GM21367 (cell line): Measurements from ENCODE around the gene KDM4E.
"Not testable (repeated sequence)": the region's sequence is repeated elsewhere in the genome, so short reads cannot be mapped to it uniquely, and the experiment has no call there.

Experiments
- ATAC-seq: cut with Tn5 transposase; IDR thresholded peaks from one replicate; pipeline ENCODE4 v1.9.1; 2021; ENCODE audit not compliant: unreplicated experiment

Gene KDM4E

DNA sequence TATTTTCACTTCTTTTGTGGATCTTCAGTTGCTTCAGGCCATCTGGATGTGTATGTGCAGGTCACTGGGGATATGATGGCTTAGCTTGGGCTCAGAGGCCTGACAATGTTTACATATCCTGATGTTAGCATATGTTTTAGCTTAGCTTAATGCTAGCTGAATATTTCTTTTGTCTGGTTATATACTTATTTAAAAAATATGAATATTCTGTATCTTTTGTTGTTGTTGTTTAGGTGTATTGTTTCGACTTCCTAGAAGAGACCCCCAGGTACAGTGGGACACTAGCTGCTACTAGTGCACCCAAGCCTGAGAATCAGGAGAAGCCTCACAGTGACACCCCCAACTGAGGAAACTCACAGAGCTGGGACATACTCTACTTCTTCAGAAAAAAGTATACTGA lies at the start of gene KDM4E:
KDM4E (plus strand) TSS at position 301 of the 400 bp plus-strand sequence. CDS start 300 bp downstream, outside the sequence.
- no peak for ATAC-seq

DNA sequence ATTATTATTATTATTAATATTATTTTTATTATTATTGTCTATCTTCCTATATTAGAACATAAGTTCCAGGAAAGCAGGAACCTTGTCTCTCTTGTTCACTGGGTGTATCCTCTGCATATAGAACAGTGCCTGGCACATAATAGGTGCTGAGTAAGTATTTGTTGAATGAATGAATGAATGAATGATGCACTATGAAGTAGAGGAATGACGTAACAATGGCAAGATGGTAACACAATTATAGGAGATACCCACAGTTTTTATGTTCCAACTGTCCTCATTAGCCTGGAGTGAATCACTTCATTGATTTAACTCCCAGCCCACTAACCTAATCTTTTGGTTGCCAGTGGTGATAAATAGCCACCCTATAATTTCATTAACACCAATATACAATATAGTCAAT lies 49.5 kb upstream of the KDM4E start:
- no peak for ATAC-seq

DNA sequence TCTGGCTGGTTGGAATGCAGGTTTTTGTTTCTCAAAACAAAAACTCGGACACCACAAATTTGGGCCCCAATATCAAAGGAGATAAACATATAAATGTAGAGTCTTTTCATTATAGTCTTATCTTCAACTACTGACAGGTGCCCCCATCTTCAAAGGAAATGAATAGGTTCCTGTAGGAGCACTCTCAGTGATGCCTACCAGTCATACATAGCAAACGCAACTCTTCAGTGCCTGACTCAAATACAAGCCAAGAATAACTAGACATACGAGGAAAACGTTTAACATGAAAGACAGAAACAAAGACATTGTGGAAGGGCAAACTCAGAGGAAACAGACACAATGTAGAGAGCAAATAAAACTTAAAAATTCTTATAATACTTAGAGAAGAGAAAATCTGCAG lies 37.7 kb upstream of the KDM4E start:
- no peak for ATAC-seq

DNA sequence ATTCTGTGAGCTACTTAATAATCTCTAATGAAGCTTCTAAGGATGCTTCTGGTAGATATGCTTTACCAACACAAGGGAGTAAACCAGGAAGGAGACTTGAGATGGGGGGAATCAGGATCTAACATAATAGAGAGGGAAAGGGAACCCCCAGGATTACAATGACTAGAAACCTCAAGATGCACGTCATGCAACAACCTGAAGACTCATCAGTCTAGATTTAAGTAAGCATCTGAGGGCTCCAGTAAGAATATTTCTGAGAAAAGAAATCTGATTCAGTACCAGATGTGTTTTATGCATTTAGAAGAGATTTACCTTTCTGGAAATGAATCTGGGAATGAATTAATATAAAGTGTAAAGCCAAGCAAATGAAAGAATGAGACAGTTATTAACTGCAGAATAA lies 36.3 kb upstream of the KDM4E start:
- no peak for ATAC-seq

GRCh38 chr11:94993400-94993943 lies 31.6 kb upstream of the KDM4E start:
- ATAC-seq = no peak

- no peak for ATAC-seq
These were observed 27.6 kb upstream of the KDM4E start for GRCh38 chr11:94997437-94997836.

GRCh38 chr11:94998285-94998684 lies 26.8 kb upstream of the KDM4E start:
- ATAC-seq = no peak

- ATAC-seq = no peak
These were observed 21.3 kb upstream of the KDM4E start for GRCh38 chr11:95003716-95004115.

DNA sequence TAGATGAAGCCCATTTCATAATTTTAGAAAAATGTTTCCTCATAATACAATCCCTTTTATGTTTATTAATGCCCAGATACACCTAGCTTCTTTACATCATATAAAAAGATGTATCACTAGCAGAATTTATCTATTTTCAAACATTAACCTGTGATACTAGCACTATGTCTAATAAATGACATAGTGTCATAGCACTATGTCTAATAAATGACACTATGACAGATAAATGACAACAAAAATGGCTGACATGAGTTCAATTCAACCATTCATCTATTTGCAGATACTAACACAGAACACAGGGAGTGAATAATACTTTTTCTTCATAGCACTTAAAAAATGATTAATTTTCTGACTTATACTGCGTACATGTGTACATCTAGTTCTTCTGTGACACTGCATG lies 19.4 kb upstream of the KDM4E start:
- ATAC-seq = no peak

- ATAC-seq = no peak
These were observed 13.7 kb upstream of the KDM4E start for GRCh38 chr11:95011376-95011775.

GRCh38 chr11:95014184-95014821 lies 10.8 kb upstream of the KDM4E start:
- no peak for ATAC-seq

DNA sequence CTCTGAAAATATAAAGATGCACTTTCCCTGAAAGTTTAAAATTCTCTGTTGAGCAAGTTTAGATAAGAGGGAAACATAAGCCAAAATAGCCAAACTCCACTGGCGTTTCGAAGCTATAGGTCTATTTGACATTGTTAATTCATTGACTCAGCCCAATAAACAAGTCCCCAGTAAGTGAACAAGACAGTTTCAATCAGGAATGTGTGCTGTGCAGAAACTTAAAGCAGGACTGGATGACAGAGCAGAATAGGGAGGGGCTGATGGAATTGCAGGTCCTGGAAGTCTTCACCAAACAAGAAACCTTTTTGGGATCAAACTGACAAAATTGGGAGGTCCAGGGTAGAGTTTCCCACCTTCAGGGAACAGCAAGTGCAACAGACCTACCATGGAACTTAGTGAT lies 8.9 kb upstream of the KDM4E start:
- ATAC-seq = no peak

GRCh38 chr11:95021468-95021867 lies 3.6 kb upstream of the KDM4E start:
- not testable (repeated sequence) for ATAC-seq

GRCh38 chr11:95025594-95025993 lies 536 bp downstream of the KDM4E start:
- not testable (repeated sequence) for ATAC-seq

DNA sequence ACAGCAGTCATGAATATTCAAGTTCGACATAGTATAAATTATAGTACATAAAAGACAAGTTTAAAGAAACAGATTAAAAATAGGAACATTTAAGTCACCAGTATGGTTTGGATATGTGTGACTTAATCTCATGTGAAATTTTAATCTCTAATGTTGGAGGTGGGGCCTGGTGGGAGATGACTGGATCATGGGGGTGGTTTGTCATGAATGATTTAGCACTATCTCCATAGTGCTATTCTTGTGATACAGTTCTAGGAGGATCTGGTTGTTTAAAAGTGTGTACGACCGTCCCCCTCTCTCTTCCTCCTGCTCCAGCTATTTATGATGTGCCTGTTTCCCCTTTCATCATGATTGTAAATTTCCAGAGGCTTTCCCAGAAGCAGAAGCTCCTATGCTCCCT lies 3.3 kb downstream of the KDM4E start:
- ATAC-seq = no peak

DNA sequence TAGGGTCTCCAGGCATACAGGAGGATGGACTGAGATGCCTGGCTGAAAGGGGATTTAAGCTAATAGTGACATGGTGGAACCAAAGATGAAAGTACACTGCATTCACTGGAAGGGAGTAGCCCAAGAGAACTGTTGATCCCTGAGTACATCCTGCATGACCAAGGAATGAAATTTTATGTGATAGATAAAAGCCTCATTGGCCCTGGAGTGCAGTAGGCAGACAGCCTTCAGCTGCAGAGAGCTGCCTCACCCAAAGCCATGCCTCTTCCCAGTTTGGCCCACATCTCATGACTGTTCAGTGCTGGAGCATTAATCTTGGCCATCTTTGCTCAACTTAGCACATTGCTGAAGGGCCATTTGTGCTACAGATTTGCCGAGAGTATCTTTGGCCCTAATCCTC lies 8.0 kb downstream of the KDM4E start:
- ATAC-seq = no peak

- no peak for ATAC-seq
These were observed 10.3 kb downstream of the KDM4E start for GRCh38 chr11:95035316-95035715.

GRCh38 chr11:95037356-95038035 lies 12.4 kb downstream of the KDM4E start:
- ATAC-seq = not testable (repeated sequence)

DNA sequence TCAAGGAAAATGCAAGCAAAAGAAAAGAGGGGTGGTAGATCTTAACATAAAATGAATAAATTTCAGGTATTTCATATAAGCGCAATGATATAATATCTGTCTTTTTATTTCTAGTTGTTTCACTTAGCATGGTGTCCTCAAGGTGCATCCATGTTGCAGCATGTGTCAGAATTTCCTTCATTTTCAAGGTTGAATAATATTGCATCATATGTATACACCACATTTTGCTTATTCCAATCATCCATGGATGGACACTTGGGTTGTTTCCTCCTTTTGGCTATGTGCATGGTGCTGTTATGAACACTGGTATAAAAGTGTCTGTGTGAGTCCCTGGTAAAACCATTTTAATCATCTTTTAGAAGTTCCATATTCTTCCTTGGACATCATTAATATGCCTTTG lies 17.2 kb downstream of the KDM4E start:
- ATAC-seq = no peak

GRCh38 chr11:95042906-95043305 lies 17.8 kb downstream of the KDM4E start:
- no peak for ATAC-seq

GRCh38 chr11:95044010-95044409 lies 19.0 kb downstream of the KDM4E start:
- ATAC-seq = no peak

DNA sequence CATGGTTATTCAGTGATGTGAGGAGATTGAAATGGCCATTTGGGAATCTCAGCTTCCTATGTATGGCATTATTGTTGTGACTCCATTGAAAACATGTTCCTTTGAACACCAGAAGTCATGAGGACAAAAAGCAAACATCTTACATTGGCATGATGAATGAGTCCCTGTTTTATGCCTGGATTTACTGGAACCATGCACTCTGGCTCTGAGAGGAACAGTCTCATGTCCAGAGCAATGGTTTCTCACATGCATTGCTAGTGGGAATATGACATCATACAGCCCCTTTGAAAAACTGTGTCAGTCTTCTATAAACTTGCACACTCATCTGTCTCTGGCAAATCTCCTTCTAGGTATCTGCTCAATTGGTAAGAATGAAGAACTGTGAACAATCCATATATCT lies 20.8 kb downstream of the KDM4E start:
- ATAC-seq = no peak

DNA sequence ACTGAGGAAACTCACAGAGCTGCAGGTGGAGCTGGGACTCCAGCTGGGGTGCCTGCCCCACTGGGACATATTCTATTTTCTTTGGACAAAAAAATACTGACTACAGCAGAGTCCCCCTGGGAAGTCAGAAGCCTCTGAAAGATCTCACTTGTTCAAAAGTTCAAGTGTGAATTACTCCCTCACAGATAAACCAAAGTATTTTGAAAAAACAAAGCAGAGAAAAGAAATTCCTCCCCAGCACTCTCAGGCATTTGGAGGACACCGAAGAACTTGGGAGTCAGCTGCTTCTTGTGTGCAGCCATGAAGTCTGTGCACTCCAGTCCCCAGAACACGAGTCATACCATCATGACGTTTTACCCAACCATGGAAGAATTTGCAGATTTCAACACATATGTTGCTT lies 24.1 kb downstream of the KDM4E start, which contains the start of gene KDM4F:
KDM4F (plus strand) TSS at position 301 of the 400 bp plus-strand sequence.
- not testable (repeated sequence) for ATAC-seq
